GM12878 (cell line): ENCODE data around the gene CMBL. TPM values are rescaled to one million over a fixed set of nuclear protein-coding genes. Genes with fewer than 3 reads are reported as not detected.

Experiments
- ATAC-seq: fragments of 200-7000 bp; cut with Tn5 transposase; 3 replicates; pipeline ENCODE4 v1.9.1; 2020; ENCODE audit warnings: mild to moderate bottlenecking, moderate library complexity
- BruUV-seq: library from RNA; stranded (reverse); fragments of 400-500 nt; replicated peaks from 2 replicates; lab custom pipeline; 2021; lab: Mats Ljungman, UMichigan
- CTCF ChIA-PET: fragments of 300-600 bp; sonication (Branson Sonifier 250); formaldehyde crosslinking; extraction: SDS; loops from one replicate; lab custom pipeline; 2021; ENCODE audit warnings: inconsistent platforms; lab: Yijun Ruan, JAX
- POLR2A ChIA-PET: fragments of 350-600 bp; formaldehyde crosslinking; extraction: SDS; loops from one replicate; lab custom pipeline; 2021; ENCODE audit warnings: inconsistent platforms; lab: Charles Lee
- RAD21 ChIA-PET: fragments of 300-600 bp; sonication (Branson Sonifier 250); formaldehyde crosslinking; loops from one replicate; lab custom pipeline; 2023; ENCODE audit warnings: antibody characterized with exemption; ENCODE audit not compliant: unreplicated experiment; lab: Charles Lee
- SMC1A ChIA-PET: fragments of 300-600 bp; sonication (Branson Sonifier 250); formaldehyde crosslinking; loops from one replicate; lab custom pipeline; 2023; ENCODE audit not compliant: unreplicated experiment, uncharacterized antibody; lab: Charles Lee
- DNase-seq: peaks from one replicate; pipeline ENCODE4 v3.0.0-alpha.2; 2011; ENCODE audit warnings: low read depth, low spot score
- FAIRE-seq: peaks from 3 replicates; lab custom pipeline; 2011; peaks lifted over from hg19 to GRCh38; lab: Jason Lieb, UNC
- H2AFZ ChIP-seq: 2 replicates; pipeline ENCODE4 v1.6.0; 2011; ENCODE audit warnings: low read depth, low read length, control low read depth; ENCODE audit not compliant: control insufficient read depth
- H3K27ac ChIP-seq: 2 replicates; pipeline ENCODE4 v1.5.1; 2011; ENCODE audit warnings: control low read depth; ENCODE audit not compliant: control insufficient read depth, insufficient read depth
- H3K27me3 ChIP-seq, 2 experiments: replicated peaks in 1 of 2; 2 replicates each; pipeline versions ENCODE4 v1.6.0 to v1.6.1; 2011; ENCODE audit warnings: low read length in 1 of 2; ENCODE audit not compliant: control insufficient read depth in 2 of 2, insufficient read depth in 2 of 2
- H3K36me3 ChIP-seq, 2 experiments: 2 replicates each; pipeline ENCODE4 v1.5.1; 2011; ENCODE audit warnings: low read length in 1 of 2; ENCODE audit not compliant: control insufficient read depth in 2 of 2, insufficient read depth in 2 of 2
- H3K4me1 ChIP-seq: 2 replicates; pipeline ENCODE4 v1.6.1; 2011; ENCODE audit warnings: mild to moderate bottlenecking, low read length, moderate library complexity, mixed read lengths; ENCODE audit not compliant: control insufficient read depth, insufficient read depth
- H3K4me2 ChIP-seq: 2 replicates; pipeline ENCODE4 v1.6.0; 2011; ENCODE audit warnings: control low read depth; ENCODE audit not compliant: control insufficient read depth, insufficient read depth
- H3K4me3 ChIP-seq: fragments of 200-600 bp; sonication (generic); 2 replicates; pipeline ENCODE4 v1.5.1; 2016
- H3K79me2 ChIP-seq: 2 replicates; pipeline ENCODE4 v1.6.0; 2011; ENCODE audit warnings: low read length; ENCODE audit not compliant: control insufficient read depth, insufficient read depth
- H3K9ac ChIP-seq: 2 replicates; pipeline ENCODE4 v1.8.0; 2011; ENCODE audit warnings: low read length, control low read depth, mixed read lengths; ENCODE audit not compliant: control insufficient read depth, insufficient read depth
- H3K9me3 ChIP-seq: replicated peaks from 3 replicates; pipeline ENCODE4 v1.5.1; 2011; ENCODE audit warnings: mild to moderate bottlenecking, low read length; ENCODE audit not compliant: control insufficient read depth, insufficient read depth
- H4K20me1 ChIP-seq: 2 replicates; pipeline ENCODE4 v1.6.0; 2011; ENCODE audit not compliant: control insufficient read depth, insufficient read depth
- BCL3 ChIP-seq: IDR thresholded peaks from 2 replicates; pipeline ENCODE4 v1.6.1; 2011; ENCODE audit warnings: borderline replicate concordance, low read depth, mild to moderate bottlenecking, moderate library complexity, low read length; ENCODE audit not compliant: insufficient read depth, poor library complexity, severe bottlenecking
- BHLHE40 ChIP-seq, 2 experiments: fragments of 450-650 bp in 1 of 2; IDR thresholded peaks; 2 replicates each; pipeline ENCODE4 v1.6.1; 2011 to 2017; ENCODE audit warnings: low read depth in 2 of 2, borderline replicate concordance in 1 of 2, improper control_type of control experiment in 1 of 2, low read length in 1 of 2, mild to moderate bottlenecking in 1 of 2
- CHD1 ChIP-seq: IDR thresholded peaks from 2 replicates; pipeline ENCODE4 v1.6.1; 2012; ENCODE audit warnings: low read depth, low read length, improper control_type of control experiment
- CHD4 ChIP-seq: fragments of 200-600 bp; sonication (generic); IDR thresholded peaks from 2 replicates; pipeline ENCODE4 v1.6.1; 2016; ENCODE audit warnings: mild to moderate bottlenecking
- E4F1 ChIP-seq: fragments of 450-650 bp; IDR thresholded peaks from 2 replicates; pipeline ENCODE4 v1.6.1; 2018; ENCODE audit warnings: borderline replicate concordance, mild to moderate bottlenecking; ENCODE audit not compliant: partially characterized antibody
- RAD21 ChIP-seq: IDR thresholded peaks from 2 replicates; pipeline ENCODE4 v1.6.1; 2011; ENCODE audit warnings: mild to moderate bottlenecking, low read depth, low read length, moderate library complexity; ENCODE audit not compliant: insufficient read depth
- RCOR1 ChIP-seq: conservative IDR thresholded peaks from 2 replicates; pipeline ENCODE4 v1.6.1; 2012; ENCODE audit warnings: low read depth, low read length, improper control_type of control experiment
- SIX5 ChIP-seq: IDR thresholded peaks from 2 replicates; pipeline ENCODE4 v1.6.1; 2011; ENCODE audit warnings: mild to moderate bottlenecking, low read depth, low read length, moderate library complexity; ENCODE audit not compliant: severe bottlenecking
- SMAD1 ChIP-seq: fragments of 450-650 bp; IDR thresholded peaks from 2 replicates; pipeline ENCODE4 v1.6.1; 2018; ENCODE audit warnings: mild to moderate bottlenecking, low read depth; ENCODE audit not compliant: partially characterized antibody
- SMAD5 ChIP-seq: IDR thresholded peaks from 2 replicates; pipeline ENCODE4 v1.6.1; 2016; ENCODE audit warnings: antibody characterized with exemption, low read depth
- TCF3 ChIP-seq: IDR thresholded peaks from 2 replicates; pipeline ENCODE4 v1.6.1; 2012; ENCODE audit warnings: low read depth, mild to moderate bottlenecking, low read length, borderline replicate concordance; ENCODE audit not compliant: insufficient read depth
- ZNF384 ChIP-seq: IDR thresholded peaks from 2 replicates; pipeline ENCODE4 v1.6.1; 2012; ENCODE audit warnings: low read depth, mild to moderate bottlenecking, low read length, improper control_type of control experiment, borderline replicate concordance
- WGBS: methylation state at CpG from one replicate; pipeline ENCODE4 v1.1.6; 2016; ENCODE audit warnings: low lambda C conversion rate; ENCODE audit not compliant: insufficient replicate concordance, insufficient coverage; ENCODE audit errors: missing lambda C conversion rate; 5-methylcytosine and 5-hydroxymethylcytosine counted together
- in situ Hi-C: fragments of 300-500 bp; cut with MboI; formaldehyde crosslinking; loops from 9 replicates; pipeline ENCODE4 v1.14.3; 2018; ENCODE audit warnings: mixed read lengths
- intact Hi-C: fragments of 100-400 bp; cut with micrococcal nuclease; formaldehyde crosslinking; loops from one replicate; pipeline ENCODE4 v1.14.2; 2022; ENCODE audit not compliant: unreplicated experiment
- polyA plus RNA-seq, 11 experiments: library from polyadenylated mRNA; depleted of rRNA in 4 of 11; unstranded in 6 of 11; stranded (reverse) in 5 of 11; fragments of >200 nt; fragmentation: Nextera tagmentation in 4 of 11; fragmentation: Illumina TruSeq in 1 of 11; extraction: Ambion mirVana in 4 of 11; extraction: Trizol in 1 of 11; gene quantifications; 1 replicate in 1 of 11; 2 replicates in 10 of 11; pipeline versions ENCODE4 v1.2.1 to v1.2.3, GENCODE V29; 2011 to 2016; ENCODE audit warnings: inconsistent platforms in 2 of 11, missing spikeins in 2 of 11, low read depth in 1 of 11
- total RNA-seq, 4 experiments: library from RNA; depleted of rRNA in 3 of 4; stranded (reverse); fragments of >200 nt in 3 of 4; fragmentation: Illumina TruSeq in 1 of 4; extraction: Trizol in 1 of 4; gene quantifications; 2 replicates each; pipeline versions ENCODE4 v1.2.1 to v1.2.3, GENCODE V29; 2013 to 2021

The CMBL gene
- total and polyA plus RNA-seq, 10 of the 15 experiments (the other 5 are each of a cell fraction or from before 2014, with no cell fraction given) = 1.8 to 15.6 (median 7.5) TPM

- ChIA-PET POLR2A (no interaction called here), SMC1A (no interaction called here)
Measured at GRCh38 chr5:10331341-10331796, 23.7 kb upstream of the CMBL start.

GRCh38 chr5:10330511-10331230, 23.0 kb upstream of the CMBL start:
- BruUV-seq = no TSS peak
- DNase-seq (no peak), ATAC-seq (no peak), FAIRE-seq (no peak)
- ChIA-PET POLR2A (no interaction called here), CTCF (no interaction called here), SMC1A (no interaction called here), RAD21 (no interaction called here)
- Histone ChIP-seq H4K20me1 (no peaks in the 10 kb centered on the region), H3K27me3 (peaks cover 0 to 10% of the 10 kb centered on the region in 2 experiments; a peak in 2 of 4 replicates), H3K9ac (no peak overlapping the region), H3K36me3 (no peaks in the 10 kb centered on the region), H3K4me2 (no peak overlapping the region), H3K4me3 (no peak overlapping the region), H3K27ac (no peak overlapping the region), H2AFZ (no peak overlapping the region), H3K9me3 (no peaks in the 10 kb centered on the region), H3K4me1 (no peaks in the 10 kb centered on the region), H3K79me2 (no peaks in the 10 kb centered on the region)
- WGBS = 49% methylated on average over 10 of the region's 10 CpGs
- intact Hi-C loops (no loop called here), in situ Hi-C loops (no loop called here)
- no peak for TF ChIP-seq SIX5
- no peak for TF ChIP-seq BCL3
- TF ChIP-seq ZNF384 = no peak
- no peak for TF ChIP-seq RAD21
- no peak for TF ChIP-seq CHD1
- no peak for TF ChIP-seq E4F1
- TF ChIP-seq BHLHE40 (IDR thresholded peaks at IDR 0.05; ENCODE audit: borderline replicate concordance in 1 of 2, low read depth in 2 of 2, low read length in 1 of 2) = no peak
- TF ChIP-seq CHD4 = no peak
- no peak for TF ChIP-seq SMAD5
- no peak for TF ChIP-seq TCF3
- no peak for TF ChIP-seq RCOR1

More at GRCh38 chr5:10331341-10331796, 23.7 kb upstream of the CMBL start:
- H3K4me3 ChIP-seq = no peak overlapping the region
- no peaks in the 10 kb centered on the region for H3K36me3 ChIP-seq
- H3K4me1 ChIP-seq = no peaks in the 10 kb centered on the region
- H2AFZ ChIP-seq = no peak overlapping the region
- TF ChIP-seq SMAD1 (no peak), CHD1 (no peak)
- 56% methylated on average over 7 of the region's 7 CpGs for WGBS
- H3K4me2 ChIP-seq = no peak overlapping the region
- DNase-seq (no peak), FAIRE-seq (no peak), ATAC-seq (no peak)
- no peak overlapping the region for H3K9ac ChIP-seq
- no TSS peak for BruUV-seq
- H3K79me2 ChIP-seq = no peaks in the 10 kb centered on the region
- no peaks in the 10 kb centered on the region for H4K20me1 ChIP-seq
- ChIA-PET RAD21 (no interaction called here), CTCF (no interaction called here)
- no peaks in the 10 kb centered on the region for H3K9me3 ChIP-seq
- H3K27ac ChIP-seq = no peak overlapping the region
- in situ Hi-C loops (no loop called here), intact Hi-C loops (no loop called here)
- H3K27me3 ChIP-seq = peaks cover 0 to 10% of the 10 kb centered on the region in 2 experiments; a peak in 2 of 4 replicates
